HG03571 (cell line): ENCODE results near the gene MTHFD2.

Experiments used
- ATAC-seq: cut with Tn5 transposase; IDR thresholded peaks from one replicate; pipeline ENCODE4 v1.9.1; 2021; ENCODE audit not compliant: unreplicated experiment

MTHFD2 gene

DNA sequence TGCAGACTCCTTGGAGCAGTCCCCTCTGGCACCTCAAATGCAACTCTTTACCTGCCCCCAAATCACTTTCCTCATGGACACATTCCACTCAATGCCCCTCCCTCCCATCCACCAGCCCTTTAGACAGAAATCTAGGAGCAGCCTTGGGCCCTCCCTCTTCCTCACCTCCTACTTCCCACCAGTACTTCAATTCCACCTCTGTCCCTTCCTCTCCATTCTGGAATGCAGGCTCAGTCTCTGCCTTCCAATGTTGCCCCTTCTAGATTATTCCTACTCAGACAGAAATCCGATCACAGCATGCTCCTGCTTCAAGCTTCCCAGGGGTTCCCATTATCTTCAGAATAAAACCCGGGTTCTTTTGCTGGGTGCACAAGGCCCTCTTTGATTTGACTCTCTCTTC, 62.1 kb downstream of the MTHFD2 start:
- no peak for ATAC-seq

GRCh38 chr2:74261204-74261864, 62.9 kb downstream of the MTHFD2 start:
- no peak for ATAC-seq

DNA sequence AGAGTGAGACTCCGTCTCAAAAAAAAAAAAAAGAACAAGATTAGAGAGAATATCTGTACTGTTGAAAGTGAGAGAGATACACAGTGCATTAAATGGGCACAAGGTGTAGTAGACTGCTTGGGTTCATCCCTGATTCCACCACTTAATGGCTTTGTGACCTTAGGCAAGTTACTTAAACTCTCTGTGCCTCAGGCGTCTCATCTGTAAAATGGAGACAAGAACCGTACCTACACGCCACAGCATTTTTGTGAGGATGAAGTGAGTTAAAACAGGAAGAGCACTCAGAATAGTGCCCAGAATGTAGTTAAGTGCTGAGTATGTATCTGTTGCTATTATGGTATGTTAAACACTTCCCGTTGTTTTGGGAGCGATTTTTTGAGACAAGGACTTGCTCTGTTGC, 64.3 kb downstream of the MTHFD2 start:
- ATAC-seq: no peak

- ATAC-seq: no peak
Observed at GRCh38 chr2:74264281-74264680, 65.9 kb downstream of the MTHFD2 start.

- ATAC-seq: no peak
Observed at GRCh38 chr2:74267068-74267467, 68.7 kb downstream of the MTHFD2 start.
